H9 (cell line): ENCODE results near the gene CEP120. TPM values are rescaled to one million over a fixed set of nuclear protein-coding genes. Genes with fewer than 3 reads are reported as not detected.

ENCODE experiments used
- DNase-seq: peaks from one replicate; pipeline ENCODE4 v3.0.0-alpha.2; 2017
- H2AFZ ChIP-seq: one replicate; pipeline ENCODE4 v1.6.1; 2013; ENCODE audit warnings: mild to moderate bottlenecking, low read length, control low read depth, moderate library complexity
- H2AK5ac ChIP-seq: 2 replicates; pipeline ENCODE4 v1.6.1; 2013; ENCODE audit warnings: low read length, control low read depth, mixed read lengths; ENCODE audit not compliant: insufficient read length
- H2BK120ac ChIP-seq: one replicate; pipeline ENCODE4 v1.6.1; 2013; ENCODE audit warnings: low read depth, mild to moderate bottlenecking, low read length, control low read depth, inconsistent platforms; ENCODE audit not compliant: poor library complexity, severe bottlenecking
- H2BK12ac ChIP-seq: 2 replicates; pipeline ENCODE4 v1.6.1; 2013; ENCODE audit warnings: low read length, control low read depth, mixed read lengths, low read depth; ENCODE audit not compliant: insufficient read length
- H2BK15ac ChIP-seq: 2 replicates; pipeline ENCODE4 v1.6.1; 2013; ENCODE audit warnings: low read depth, low read length, control low read depth
- H2BK20ac ChIP-seq: one replicate; pipeline ENCODE4 v1.6.1; 2013; ENCODE audit warnings: low read depth, mild to moderate bottlenecking, low read length, control low read depth, inconsistent platforms; ENCODE audit not compliant: poor library complexity, severe bottlenecking
- H2BK5ac ChIP-seq: 2 replicates; pipeline ENCODE4 v1.6.1; 2013; ENCODE audit warnings: low read length, control low read depth, mixed read lengths; ENCODE audit not compliant: insufficient read length
- H3K14ac ChIP-seq: 2 replicates; pipeline ENCODE4 v1.6.1; 2013; ENCODE audit warnings: low read length, control low read depth; ENCODE audit not compliant: insufficient read depth
- H3K18ac ChIP-seq: 2 replicates; pipeline ENCODE4 v1.6.1; 2013; ENCODE audit warnings: low read depth, mild to moderate bottlenecking, mixed read lengths, low read length, control low read depth; ENCODE audit not compliant: insufficient read length
- H3K23ac ChIP-seq: 2 replicates; pipeline ENCODE4 v1.6.1; 2013; ENCODE audit warnings: low read length, control low read depth, mixed read lengths, low read depth; ENCODE audit not compliant: insufficient read length
- H3K23me2 ChIP-seq: 2 replicates; pipeline ENCODE4 v1.6.1; 2013; ENCODE audit warnings: low read depth, mild to moderate bottlenecking, mixed read lengths, low read length, control low read depth; ENCODE audit not compliant: insufficient read length, poor library complexity, severe bottlenecking
- H3K27ac ChIP-seq: 2 replicates; pipeline ENCODE4 v1.5.1; 2013; ENCODE audit warnings: low read length, control low read depth, mixed read lengths, low read depth; ENCODE audit not compliant: insufficient read length
- H3K27me3 ChIP-seq: 2 replicates; pipeline ENCODE4 v1.6.1; 2013; ENCODE audit warnings: low read length, control low read depth, inconsistent platforms; ENCODE audit not compliant: insufficient read depth
- H3K4ac ChIP-seq: 2 replicates; pipeline ENCODE4 v1.6.1; 2013; ENCODE audit warnings: low read depth, mild to moderate bottlenecking, control low read depth, inconsistent platforms, low read length, moderate library complexity
- H3K4me1 ChIP-seq: 2 replicates; pipeline ENCODE4 v1.6.1; 2013; ENCODE audit warnings: low read length, control low read depth, inconsistent platforms; ENCODE audit not compliant: insufficient read depth
- H3K4me2 ChIP-seq: 2 replicates; pipeline ENCODE4 v1.6.1; 2013; ENCODE audit warnings: low read length, control low read depth, mixed read lengths; ENCODE audit not compliant: insufficient read length, insufficient read depth
- H3K56ac ChIP-seq: 2 replicates; pipeline ENCODE4 v1.6.1; 2013; ENCODE audit warnings: low read depth, mild to moderate bottlenecking, mixed read lengths, low read length, control low read depth; ENCODE audit not compliant: insufficient read length
- H3K79me1 ChIP-seq: 2 replicates; pipeline ENCODE4 v1.6.1; 2013; ENCODE audit warnings: low read depth, mild to moderate bottlenecking, moderate library complexity, low read length, control low read depth, inconsistent platforms; ENCODE audit not compliant: insufficient read depth, poor library complexity, severe bottlenecking
- H3K79me2 ChIP-seq: 2 replicates; pipeline ENCODE4 v1.6.1; 2013; ENCODE audit warnings: low read length, control low read depth, inconsistent platforms; ENCODE audit not compliant: insufficient read depth
- H3K9ac ChIP-seq: 2 replicates; pipeline ENCODE4 v1.6.1; 2013; ENCODE audit warnings: low read length, control low read depth, mixed read lengths; ENCODE audit not compliant: insufficient read length; ENCODE audit errors: extremely low read depth
- H3K9me3 ChIP-seq: one replicate; pipeline ENCODE4 v1.6.1; 2013; ENCODE audit warnings: low read depth, low read length, inconsistent platforms; ENCODE audit not compliant: control insufficient read depth
- H3T11ph ChIP-seq: one replicate; pipeline ENCODE4 v1.6.1; 2013; ENCODE audit warnings: mild to moderate bottlenecking, low read length, control low read depth, inconsistent platforms
- H4K20me1 ChIP-seq: one replicate; pipeline ENCODE4 v1.6.1; 2013; ENCODE audit not compliant: control insufficient read depth, insufficient read length, insufficient read depth
- H4K5ac ChIP-seq: 2 replicates; pipeline ENCODE4 v1.6.1; 2013; ENCODE audit warnings: low read depth, mild to moderate bottlenecking, mixed read lengths, low read length, control low read depth; ENCODE audit not compliant: insufficient read length
- H4K8ac ChIP-seq: replicated peaks from 2 replicates; pipeline ENCODE4 v1.6.1; 2013; ENCODE audit warnings: low read length, control low read depth, mixed read lengths, low read depth; ENCODE audit not compliant: insufficient read length
- H4K91ac ChIP-seq: 2 replicates; pipeline ENCODE4 v1.6.1; 2013; ENCODE audit warnings: low read depth, mild to moderate bottlenecking, moderate library complexity, mixed read lengths, low read length, control low read depth; ENCODE audit not compliant: insufficient read length
- H3K27ac Mint-ChIP-seq, 3 experiments: 2 replicates in 2 of 3; 3 replicates in 1 of 3; pipeline ENCODE4 v1.8.0; 2020 to 2021; ENCODE audit warnings: mixed read lengths in 3 of 3, mild to moderate bottlenecking in 1 of 3, moderate library complexity in 1 of 3
- H3K27me3 Mint-ChIP-seq: 2 replicates; pipeline ENCODE4 v1.8.0; 2021; ENCODE audit warnings: low read depth, mild to moderate bottlenecking, moderate library complexity, mixed read lengths
- H3K36me3 Mint-ChIP-seq, 3 experiments: 2 replicates in 2 of 3; 3 replicates in 1 of 3; pipeline ENCODE4 v1.8.0; 2020 to 2021; ENCODE audit warnings: low read depth in 3 of 3, mixed read lengths in 3 of 3; ENCODE audit not compliant: insufficient read depth in 1 of 3
- H3K4me1 Mint-ChIP-seq, 2 experiments: 2 replicates each; pipeline ENCODE4 v1.8.0; 2020; ENCODE audit warnings: mixed read lengths in 2 of 2
- H3K4me3 Mint-ChIP-seq, 2 experiments: 2 replicates in 1 of 2; 3 replicates in 1 of 2; pipeline ENCODE4 v1.8.0; 2020 to 2021; ENCODE audit warnings: mild to moderate bottlenecking in 2 of 2, mixed read lengths in 2 of 2, moderate library complexity in 1 of 2
- H3K9me3 Mint-ChIP-seq, 2 experiments: 2 replicates in 1 of 2; 3 replicates in 1 of 2; pipeline ENCODE4 v1.8.0; 2020; ENCODE audit warnings: mild to moderate bottlenecking in 2 of 2, mixed read lengths in 2 of 2, moderate library complexity in 1 of 2
- CTCF ChIP-seq: fragments of 200-600 bp; sonication (generic); conservative IDR thresholded peaks from 3 replicates; pipeline ENCODE4 v1.8.0; 2021; ENCODE audit warnings: antibody characterized with exemption, mild to moderate bottlenecking
- WGBS: extraction: QIAGEN DNeasy Blood & Tissue Kit; methylation state at CpG from one replicate; pipeline ENCODE4 v1.1.7; 2013; ENCODE audit warnings: missing lambda C conversion rate, low lambda C conversion rate, mixed read lengths; ENCODE audit not compliant: insufficient read length; ENCODE audit errors: extremely low coverage; 5-methylcytosine and 5-hydroxymethylcytosine counted together
- total RNA-seq: library from RNA; stranded (reverse); gene quantifications from 2 replicates; pipeline ENCODE4 v1.2.1, GENCODE V29; 2021

The CEP120 gene
- total RNA-seq, 1 experiment from 2014 or later: 22.5 TPM

GRCh38 chr5:123454259-123454911 lies 31.2 kb upstream of the CEP120 start:
- Histone ChIP-seq H3K9ac (no peak overlapping the region), H2BK15ac (no peak overlapping the region), H3K23ac (no peak overlapping the region), H4K8ac (no peak overlapping the region), H2AK5ac (no peak overlapping the region), H3T11ph (no peak overlapping the region), H3K23me2 (no peaks in the 10 kb centered on the region), H3K14ac (no peak overlapping the region), H2BK5ac (no peak overlapping the region), H3K4me1 (no peaks in the 10 kb centered on the region), H2BK12ac (no peak overlapping the region), H4K91ac (no peak overlapping the region), H3K79me2 (0 out of 2 replicates have a peak, but pooled peaks cover 1% of the 10 kb centered on the region), H3K4me2 (no peak overlapping the region), H3K56ac (no peak overlapping the region), H4K20me1 (no peaks in the 10 kb centered on the region), H3K79me1 (no peaks in the 10 kb centered on the region), H2BK120ac (no peak overlapping the region), H3K18ac (no peak overlapping the region), H2AFZ (no peak overlapping the region), H3K4ac (no peak overlapping the region), H2BK20ac (no peak overlapping the region), H3K27ac (no peak overlapping the region), H3K27me3 (no peaks in the 10 kb centered on the region), H4K5ac (no peak overlapping the region), H3K9me3 (no peaks in the 10 kb centered on the region)
- WGBS: no CpG with 5 or more reads among the region's 1 CpG
- TF ChIP-seq CTCF: no peak
- H3K9me3 Mint-ChIP-seq: no peaks in the 10 kb centered on the region; a peak in 1 of 5 replicates
- H3K4me1 Mint-ChIP-seq: peaks cover 13 to 16% of the 10 kb centered on the region in 2 experiments
- DNase-seq: no peak
- H3K27ac Mint-ChIP-seq: no peak overlapping the region
- H3K4me3 Mint-ChIP-seq: no peak overlapping the region
- no peaks in the 10 kb centered on the region for H3K36me3 Mint-ChIP-seq
- no peaks in the 10 kb centered on the region for H3K27me3 Mint-ChIP-seq
